T-helper 1 cell treated with Interleukin-12 subunit alpha and Interleukin-12 subunit beta and Interleukin-4 antibody, amounts not matched to agents 30 ng/mL and 1 ng/mL, for 36 hours (primary cell): ENCODE data around the gene FAM76A. TPM values are rescaled to one million over a fixed set of nuclear protein-coding genes. Genes with fewer than 3 reads are reported as not detected.
"Not testable (repeated sequence)": the region's sequence is repeated elsewhere in the genome, so short reads cannot be mapped to it uniquely, and the experiment has no call there.

Source experiments
- intact Hi-C: fragments of 100-400 bp; cut with micrococcal nuclease; formaldehyde crosslinking; loops from one replicate; pipeline ENCODE4 v1.15.1; 2024
- total RNA-seq: library from RNA; stranded (reverse); gene quantifications from 2 replicates; pipeline ENCODE4 v1.2.3, GENCODE V29; 2022

FAM76A gene
- total RNA-seq, 1 donor from 2014 or later = 15.5 TPM

DNA sequence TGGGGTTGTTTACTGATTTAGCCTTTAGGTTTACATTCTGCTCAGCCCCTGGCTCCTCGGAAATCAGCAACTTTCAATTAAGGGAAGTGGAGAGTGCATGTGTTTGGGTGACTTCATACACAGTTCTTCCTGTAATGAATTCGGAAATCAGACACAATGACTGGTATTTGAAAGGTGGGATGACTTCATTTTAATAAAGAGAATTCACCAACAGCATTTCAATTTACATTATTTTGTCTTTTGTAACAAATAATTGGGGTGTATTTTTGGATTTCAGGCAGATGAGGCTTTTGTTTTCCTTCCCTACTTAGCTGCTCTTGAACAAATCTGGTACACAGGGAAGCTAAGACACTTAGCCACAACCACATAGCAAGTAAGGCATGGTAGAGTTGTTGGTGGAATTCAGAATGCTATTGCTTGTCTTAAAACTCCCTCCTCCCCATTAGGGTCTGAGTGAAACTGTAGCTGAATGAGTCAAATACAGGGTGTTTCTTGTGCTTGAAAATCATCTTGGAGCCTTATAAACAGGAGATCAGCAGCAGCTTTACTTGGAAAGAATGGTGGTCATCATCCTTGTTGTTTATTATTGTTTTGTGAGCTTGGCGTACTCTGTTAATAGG, 48.2 kb downstream of the FAM76A start:
- intact Hi-C loops = loop anchor here (1.0 to 5.0 kb wide), 15 partner anchors 57 to 1869 kb away; partner anchors contain the start of genes DNAJC8, IFI6, MED18 and RCC1

GRCh38 chr1:27774654-27775053, 48.9 kb downstream of the FAM76A start:
- intact Hi-C loops = loop anchor here (5.0 kb wide), 2 partner anchors 473 to 808 kb away; no protein-coding TSS in a partner anchor

DNA sequence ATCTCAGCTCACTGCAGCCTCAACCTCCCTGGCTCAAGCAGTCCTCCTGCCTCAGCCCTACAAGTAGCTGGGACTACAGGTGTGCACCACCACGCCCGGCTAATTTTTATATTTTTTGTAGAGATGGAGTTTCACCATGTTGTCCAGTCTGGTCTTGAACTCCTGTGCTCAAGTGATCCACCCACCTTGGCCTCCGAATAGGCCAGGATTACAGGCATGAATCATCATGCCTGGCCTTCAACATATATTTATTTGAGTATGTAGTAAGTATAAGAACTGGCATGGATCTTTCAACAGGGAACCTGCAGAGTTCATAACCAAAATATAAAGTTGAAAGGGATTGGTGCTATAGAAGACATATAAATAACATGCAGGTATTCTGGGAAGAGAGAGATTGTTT, 49.6 kb downstream of the FAM76A start:
- intact Hi-C loops = not testable (repeated sequence)

GRCh38 chr1:27776276-27776675, 50.5 kb downstream of the FAM76A start:
- intact Hi-C loops = not testable (repeated sequence)

- intact Hi-C loops = no loop called here
Observed at GRCh38 chr1:27778056-27778455, 52.3 kb downstream of the FAM76A start.

- intact Hi-C loops = no loop called here
Observed at GRCh38 chr1:27779122-27779521, 53.4 kb downstream of the FAM76A start.

DNA sequence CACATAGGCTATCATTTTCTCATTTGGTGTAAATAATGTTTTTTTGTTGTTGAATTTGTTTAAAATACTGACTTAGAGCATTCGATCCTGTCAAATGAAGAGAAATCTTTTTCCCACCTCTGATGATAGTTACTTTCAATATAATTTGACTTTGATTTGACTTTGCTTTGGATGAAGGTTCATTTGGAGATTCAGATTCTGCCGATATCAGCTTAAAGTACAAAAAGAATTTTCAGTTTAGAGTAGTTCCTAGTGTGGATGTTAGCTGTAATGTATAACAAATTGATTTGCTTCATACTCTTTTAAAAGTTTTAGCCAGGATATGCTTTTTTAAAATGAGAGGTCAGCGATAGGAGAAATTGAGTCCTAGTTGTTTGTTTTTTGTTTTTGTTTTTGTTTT, 57.2 kb downstream of the FAM76A start:
- intact Hi-C loops = no loop called here

- intact Hi-C loops = no loop called here
Observed at GRCh38 chr1:27784700-27785099, 58.9 kb downstream of the FAM76A start.

DNA sequence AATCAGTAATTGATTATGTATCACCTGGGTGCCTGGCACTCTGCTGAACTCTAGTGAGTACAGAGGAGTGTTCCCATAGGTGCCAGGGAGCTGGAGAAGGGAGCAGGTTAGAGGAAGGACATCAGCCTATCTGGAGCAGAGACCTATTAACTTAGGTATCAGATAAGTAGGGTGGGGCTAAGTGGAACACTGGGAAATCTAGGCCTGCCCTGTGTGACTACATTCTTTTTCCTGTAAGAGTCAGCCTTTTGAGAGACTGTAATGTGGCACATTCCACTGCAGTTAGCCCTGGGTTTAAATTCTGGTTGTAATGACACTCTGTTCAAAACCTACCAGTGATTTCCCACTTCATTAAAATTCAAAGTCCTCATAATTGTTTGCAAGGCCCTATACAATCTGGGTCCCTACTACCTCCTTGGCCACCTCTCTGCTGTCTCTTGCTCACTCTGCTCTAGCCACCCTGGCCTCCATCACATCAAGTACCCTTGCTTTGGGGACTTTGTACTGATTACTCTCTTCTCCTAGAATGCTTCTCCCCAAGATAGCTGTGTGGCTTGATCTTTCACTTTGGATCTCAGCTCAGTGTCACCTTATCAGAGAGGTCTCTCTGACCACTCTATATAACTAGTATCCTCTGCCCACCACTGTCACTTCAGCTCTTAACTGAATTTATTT, 60.2 kb downstream of the FAM76A start:
- intact Hi-C loops = no loop called here

DNA sequence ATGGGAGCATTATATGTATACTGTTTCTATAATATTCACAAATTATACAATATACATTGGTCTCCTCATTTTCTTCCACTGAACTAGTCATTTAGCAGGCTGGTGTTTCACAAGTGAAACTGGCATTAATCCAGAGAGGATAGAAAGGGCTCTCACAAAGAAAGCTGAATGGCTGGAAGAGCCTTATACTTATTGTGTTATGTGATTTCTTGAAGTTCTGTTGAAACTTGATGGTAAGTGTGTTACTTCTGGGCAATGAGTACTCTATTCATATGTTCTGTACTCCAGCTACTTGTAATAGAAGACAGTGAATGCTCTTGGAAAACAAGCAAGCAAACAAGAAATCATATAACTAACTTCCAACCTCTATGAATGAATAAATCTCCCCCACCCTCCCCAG, 62.1 kb downstream of the FAM76A start:
- intact Hi-C loops = no loop called here

GRCh38 chr1:27789540-27790041, 63.8 kb downstream of the FAM76A start:
- intact Hi-C loops = no loop called here

- intact Hi-C loops = not testable (repeated sequence)
Observed at GRCh38 chr1:27790270-27790669, 64.5 kb downstream of the FAM76A start.

DNA sequence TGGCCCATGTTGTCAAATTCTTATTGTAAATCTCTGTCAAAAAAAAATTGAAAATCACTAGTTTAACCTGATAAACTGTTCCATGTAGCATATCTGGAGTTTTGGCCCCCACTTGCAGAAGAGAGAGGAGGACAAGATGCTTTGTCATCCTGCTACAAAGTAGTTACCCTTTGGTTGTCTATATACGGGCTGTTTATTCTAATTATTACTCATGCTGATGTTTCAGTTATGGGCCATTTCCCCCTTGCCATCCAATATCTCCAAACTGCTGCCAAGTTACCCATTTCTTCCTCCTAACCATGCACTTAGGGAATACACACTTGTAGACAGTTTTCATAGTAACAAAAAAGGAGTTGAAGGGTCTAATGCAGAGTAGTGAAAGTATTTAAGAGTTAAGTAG, 69.8 kb downstream of the FAM76A start:
- intact Hi-C loops = no loop called here

GRCh38 chr1:27804791-27805190, 79.0 kb downstream of the FAM76A start:
- intact Hi-C loops = no loop called here

DNA sequence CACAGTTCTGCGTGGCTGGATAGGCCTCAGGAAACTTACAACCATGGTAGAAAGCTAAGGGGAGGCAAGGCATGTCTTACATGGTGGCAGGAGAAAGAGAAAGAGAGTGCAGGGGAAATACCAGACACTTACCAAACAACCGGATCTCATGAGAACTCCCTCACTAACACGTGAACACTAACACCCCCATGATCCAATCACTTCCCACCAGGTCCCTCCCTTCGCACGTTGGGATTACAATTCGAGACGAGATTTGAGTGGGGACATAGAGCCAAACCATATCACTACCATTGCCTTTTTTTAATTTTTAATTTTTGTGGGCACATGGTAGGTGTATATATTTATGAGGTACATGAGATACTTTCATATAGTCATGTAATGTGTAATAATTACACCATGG, 81.0 kb downstream of the FAM76A start:
- intact Hi-C loops = no loop called here

- intact Hi-C loops = no loop called here
Observed at GRCh38 chr1:27807385-27807784, 81.6 kb downstream of the FAM76A start.

GRCh38 chr1:27808131-27808530, 82.4 kb downstream of the FAM76A start:
- intact Hi-C loops = not testable (repeated sequence)

DNA sequence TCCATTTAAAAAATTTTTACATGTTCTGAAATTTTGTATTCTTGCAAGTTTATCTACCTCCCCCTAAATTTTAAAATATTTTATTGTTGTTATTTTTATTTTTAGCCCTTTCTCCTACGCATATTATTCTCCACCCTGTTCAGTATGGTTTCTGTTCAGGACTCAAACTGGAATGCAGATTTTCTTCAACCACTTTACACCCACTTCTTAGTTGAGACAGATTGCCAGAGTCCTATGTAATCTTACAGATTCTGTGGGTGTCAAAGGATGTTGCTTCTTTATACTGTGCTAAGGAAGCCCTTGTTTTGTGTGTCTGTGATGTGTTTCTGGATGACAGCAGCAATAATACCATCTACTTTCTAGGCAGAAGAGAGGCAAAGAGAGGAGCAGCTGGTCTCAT, 84.1 kb downstream of the FAM76A start:
- intact Hi-C loops = no loop called here

- intact Hi-C loops = no loop called here
Observed at GRCh38 chr1:27811741-27812500, 86.2 kb downstream of the FAM76A start.
